Endometrial microvascular endothelial cells (primary cell): ENCODE measurements around the gene C16orf74. TPM values are rescaled to one million over a fixed set of nuclear protein-coding genes. Genes with fewer than 3 reads are reported as not detected.

Experiments
- in situ Hi-C: cut with HindIII; loops from 2 replicates; pipeline ENCODE4 v1.10.0; 2017; ENCODE audit warnings: low sequenced_read_pairs, low pct_unique_long_range_greater_than_20kb; ENCODE audit errors: inconsistent ontology term
- total RNA-seq: library from RNA; depleted of rRNA; stranded (reverse); fragments of >200 nt; gene quantifications from one replicate; pipeline ENCODE4 v1.2.3, GENCODE V29; 2015; ENCODE audit errors: inconsistent ontology term

The C16orf74 gene
- total RNA-seq, 1 donor from 2014 or later, result 92.9 TPM

DNA sequence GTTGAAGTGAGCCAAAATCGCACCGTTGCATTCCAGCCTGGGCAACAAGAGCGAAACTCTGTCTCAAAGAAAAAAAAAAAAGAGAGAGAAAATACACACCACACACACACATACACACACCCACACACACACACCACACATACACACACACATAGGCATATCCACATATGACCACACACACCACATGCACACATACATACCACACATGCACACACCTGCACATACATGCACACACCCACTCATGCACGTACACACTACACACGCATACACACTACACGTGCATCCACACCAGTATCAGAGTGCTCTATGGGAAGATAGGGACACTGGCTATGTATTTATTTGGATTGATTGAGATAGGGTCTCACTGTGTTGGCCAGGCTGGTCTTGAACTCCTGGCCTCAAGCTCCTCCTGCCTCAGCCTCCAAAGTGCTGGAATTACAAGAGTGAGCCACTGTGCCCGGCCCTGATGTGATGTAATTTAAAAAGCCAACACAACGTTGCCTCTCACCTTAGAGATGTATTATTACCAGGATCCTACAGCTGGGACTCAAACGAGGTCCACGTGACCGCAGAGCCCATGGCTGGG lies 44.4 kb downstream of the C16orf74 start:
- in situ Hi-C loops, result no loop called here

DNA sequence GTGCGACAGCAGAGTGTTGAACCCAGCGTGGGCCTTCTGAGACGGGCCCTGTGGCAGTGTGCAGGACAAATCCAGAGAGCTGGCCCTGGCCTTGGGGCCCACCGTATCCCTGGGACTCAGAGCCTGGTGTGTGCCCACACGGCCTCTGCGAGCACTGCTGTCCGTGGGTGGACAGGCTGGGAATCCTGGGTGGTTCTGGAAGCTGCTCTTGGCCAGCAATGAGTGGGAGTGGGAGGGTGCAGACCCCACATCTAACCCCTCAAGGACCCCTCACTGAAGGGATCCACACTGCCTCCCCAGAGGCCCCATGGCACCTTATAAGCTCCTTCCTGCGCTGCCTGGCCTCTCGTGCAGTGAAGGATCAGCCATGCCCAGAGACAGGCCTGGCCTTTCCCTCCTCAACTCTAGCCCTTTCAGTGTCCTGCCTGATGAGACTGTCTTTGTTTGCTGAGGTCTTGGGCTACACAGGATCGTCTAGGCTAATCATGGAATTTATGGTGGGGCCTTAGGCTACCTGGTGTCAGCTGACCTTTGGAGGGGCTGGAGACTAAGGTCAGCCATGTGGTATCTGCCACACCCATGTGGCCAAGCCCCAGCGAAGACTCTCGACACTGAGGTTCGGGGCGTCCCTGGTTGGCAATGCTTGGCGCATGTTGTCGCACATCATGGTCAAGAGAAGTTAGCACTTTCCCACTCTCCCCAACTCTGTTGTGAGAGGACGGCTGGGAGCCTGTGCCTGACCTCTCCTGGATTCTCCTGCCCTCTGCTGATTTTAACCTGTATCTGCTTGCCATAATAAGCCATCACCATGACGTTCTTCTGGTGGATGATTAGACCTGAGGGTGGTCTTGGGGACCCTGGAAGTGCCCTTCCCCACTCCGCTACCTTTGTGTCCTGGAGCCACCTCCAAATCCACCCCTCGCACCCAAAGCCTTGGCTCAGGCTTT lies 45.7 kb downstream of the C16orf74 start:
- in situ Hi-C loops, result no loop called here

DNA sequence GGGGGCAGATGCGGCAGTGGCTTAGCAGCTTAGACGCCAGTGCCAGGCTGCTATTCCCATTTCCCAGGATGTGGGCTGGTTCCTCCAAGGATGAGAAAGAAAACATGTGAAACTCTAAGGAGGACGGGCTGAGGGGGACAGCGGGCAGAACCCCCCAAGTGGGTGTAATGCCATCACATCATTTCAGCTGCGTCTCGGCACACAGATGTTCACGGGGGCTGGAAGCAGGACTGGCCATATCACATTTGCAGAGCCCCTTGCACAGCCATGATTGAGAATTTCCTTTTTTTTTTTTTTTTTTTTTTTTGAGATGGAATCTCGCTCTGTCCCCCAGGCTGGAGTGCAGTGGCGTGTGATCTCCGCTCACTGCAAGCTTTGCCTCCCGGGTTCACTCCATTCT lies 46.9 kb downstream of the C16orf74 start:
- in situ Hi-C loops, result no loop called here

DNA sequence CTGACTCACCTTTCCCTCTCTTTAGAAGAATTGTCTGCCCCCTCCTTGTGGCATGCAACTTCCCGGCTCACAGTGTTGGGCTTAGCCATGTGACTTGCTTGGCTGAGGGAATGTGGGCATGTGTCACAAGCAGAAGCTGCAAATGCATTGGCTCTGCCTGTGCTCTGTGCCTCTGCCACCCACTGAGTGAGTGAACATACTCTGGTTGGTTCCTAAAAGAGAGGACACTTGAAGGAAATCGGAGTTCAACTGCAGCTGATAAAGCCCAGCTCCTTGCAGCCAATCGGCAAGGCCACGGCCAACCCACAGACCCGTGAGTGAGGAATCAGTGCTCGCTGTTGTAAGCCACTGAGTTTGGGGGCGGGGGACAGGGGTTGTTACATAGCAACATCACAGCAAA lies 51.3 kb downstream of the C16orf74 start:
- in situ Hi-C loops, result no loop called here

DNA sequence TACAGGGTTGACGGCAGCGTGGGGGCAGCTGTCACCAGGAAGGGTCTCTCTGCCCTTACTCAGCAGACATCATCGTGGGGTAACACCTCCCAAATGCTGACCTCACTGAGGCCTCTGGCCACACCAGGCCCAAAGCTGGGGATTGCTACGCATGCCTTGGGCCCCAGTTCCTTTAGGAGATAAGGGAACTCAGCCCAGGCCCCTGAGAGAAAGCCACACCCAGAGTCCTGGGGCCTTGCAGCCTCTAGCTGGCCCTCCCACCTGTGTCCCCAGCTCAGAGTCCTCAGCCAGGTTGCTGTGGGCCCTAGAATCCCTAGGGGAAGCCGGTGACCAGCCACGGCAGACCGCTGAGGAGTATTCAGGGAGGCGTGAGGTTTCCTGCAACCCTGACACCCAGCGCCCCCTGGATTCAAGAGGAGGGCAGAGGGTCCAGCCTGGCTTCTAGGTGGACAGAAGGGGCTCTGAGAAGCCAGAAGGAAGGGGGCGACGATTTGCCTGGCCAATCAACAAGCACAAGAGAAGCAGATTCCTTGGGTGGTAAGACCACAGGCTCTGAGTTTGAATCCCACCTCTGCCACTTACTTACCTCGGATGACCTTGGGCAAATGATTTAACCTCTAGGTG lies 51.8 kb downstream of the C16orf74 start:
- in situ Hi-C loops, result no loop called here

DNA sequence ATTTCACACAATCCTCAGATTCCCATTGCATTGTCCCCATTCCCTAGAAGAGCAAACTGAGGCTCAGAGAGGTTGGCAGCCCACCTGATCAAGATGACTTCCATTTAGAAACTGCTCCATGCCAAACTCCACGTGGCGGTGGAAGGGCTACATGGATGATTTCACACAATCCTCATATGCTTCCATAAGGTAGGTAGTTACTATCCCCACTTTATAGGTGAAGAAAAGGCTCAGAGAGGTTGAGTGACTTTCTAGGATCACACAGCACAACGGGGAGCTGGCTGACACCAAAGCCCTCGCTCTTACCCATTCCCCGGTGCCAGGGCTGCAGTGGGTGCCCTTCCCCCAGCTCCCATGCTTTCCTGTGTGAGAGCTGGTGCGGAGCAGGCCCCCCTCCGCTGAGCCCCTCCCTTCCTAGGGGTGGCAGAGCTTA lies 52.4 kb downstream of the C16orf74 start:
- in situ Hi-C loops, result no loop called here

DNA sequence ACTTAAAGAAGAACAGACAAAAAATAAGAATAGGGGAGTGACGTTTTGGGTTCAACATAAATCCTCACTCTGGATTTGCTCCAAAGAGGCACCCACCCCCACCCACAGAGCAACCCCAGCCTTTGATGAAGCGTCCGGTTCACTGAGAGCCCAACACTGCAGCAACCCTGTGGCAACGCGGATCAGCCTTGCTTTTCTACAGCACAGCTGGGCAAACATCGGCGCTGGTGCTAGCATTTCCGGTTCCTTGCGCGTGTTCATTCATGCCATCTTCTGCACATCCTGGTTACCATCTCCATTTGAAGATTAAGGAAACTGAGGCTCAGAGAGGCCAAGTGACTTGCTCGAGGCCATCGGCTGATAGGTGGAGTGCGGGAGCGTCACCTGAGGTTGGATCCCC lies 53.5 kb downstream of the C16orf74 start:
- in situ Hi-C loops, result no loop called here

DNA sequence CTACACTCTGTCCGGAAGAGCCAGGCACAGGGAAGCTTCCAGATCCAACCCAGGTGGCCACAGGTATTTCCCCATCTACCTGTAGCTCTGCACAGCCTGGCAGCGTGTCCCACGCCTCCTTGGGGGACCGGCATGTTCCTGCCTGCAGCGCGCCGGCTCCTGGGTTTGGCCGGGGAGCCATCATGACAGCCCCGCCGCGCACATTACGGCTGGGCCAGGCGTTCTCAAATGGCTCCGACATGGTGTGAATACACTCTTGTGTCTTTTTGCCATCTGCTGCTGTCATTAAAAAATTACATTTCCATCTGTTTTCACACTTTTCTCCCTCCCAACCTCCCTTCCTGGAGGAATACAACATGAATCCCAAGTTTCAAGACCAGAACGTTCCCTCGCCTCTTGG lies 54.1 kb downstream of the C16orf74 start:
- in situ Hi-C loops, result no loop called here

DNA sequence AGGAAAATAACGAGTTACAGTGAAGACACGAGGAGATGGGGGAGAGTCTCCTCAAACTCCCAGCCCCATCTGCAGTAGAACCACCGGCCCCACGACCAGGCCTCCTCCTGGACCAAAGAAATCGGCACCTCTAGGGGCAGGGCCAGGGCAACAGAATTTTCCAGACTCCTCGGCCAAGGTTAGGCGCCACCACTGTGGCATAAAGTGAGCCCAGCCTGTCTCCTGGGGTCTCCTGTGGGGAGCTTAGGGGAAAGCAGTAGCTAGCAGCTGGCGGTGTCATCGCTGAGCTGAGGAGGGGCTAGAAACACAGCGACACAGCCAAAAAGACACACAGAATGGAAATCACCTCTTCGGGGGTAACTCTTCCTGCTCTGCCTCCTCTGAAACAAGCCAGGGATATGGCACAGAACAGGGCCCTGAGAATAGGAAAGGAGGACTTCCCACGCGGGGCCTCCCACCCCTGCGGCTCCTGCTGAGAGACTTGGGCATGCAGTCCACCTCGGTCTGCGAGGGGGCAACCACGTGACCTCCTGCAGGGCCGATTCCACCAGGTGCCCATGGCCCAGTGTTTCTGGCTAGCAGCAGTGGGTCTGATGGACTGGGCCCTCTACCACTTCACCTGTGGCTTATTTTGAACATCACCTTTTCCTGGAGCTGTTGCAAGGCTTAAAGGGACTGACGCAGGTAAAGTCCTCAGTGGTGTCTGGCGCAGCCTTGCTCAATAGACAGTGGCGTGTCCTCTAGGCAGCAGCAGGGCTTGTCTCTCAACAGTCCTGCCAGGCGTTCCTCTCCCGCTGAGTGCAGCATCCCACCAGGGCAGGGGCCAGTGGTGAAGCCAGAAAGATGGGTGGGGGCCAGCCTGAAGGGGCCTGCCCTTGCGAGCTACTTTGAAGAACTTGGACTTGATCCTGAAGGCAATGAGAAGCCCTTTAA lies 55.4 kb downstream of the C16orf74 start:
- in situ Hi-C loops, result no loop called here

DNA sequence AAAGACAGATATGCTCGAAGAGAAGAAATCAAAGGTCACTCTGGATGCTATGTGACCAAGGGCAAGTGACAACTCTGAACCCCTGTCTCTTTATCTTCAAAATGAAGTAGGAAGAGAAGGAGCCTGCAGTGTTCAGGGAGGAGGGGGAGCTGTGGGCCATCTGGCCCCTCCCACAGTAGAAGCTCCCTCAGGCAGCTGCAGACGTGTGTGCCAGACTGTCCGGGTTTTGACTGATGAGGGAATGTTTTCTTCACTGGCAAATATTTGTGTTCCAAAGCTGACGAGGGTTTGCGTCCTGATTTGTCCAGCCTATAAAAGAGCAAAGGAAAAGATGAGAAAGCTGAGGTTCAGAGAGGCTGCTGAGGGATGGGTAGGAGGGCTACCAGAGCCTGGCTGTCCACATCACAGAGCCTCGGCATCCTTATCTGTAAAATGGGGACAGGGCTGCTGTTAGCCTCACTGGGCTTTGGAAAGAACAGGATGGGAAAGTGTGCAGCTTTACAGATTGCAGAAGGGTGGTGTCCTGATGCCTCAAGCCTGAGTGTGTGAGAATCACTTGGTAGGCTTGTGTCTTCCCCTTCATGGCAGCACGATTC lies 60.3 kb downstream of the C16orf74 start:
- in situ Hi-C loops, result no loop called here

DNA sequence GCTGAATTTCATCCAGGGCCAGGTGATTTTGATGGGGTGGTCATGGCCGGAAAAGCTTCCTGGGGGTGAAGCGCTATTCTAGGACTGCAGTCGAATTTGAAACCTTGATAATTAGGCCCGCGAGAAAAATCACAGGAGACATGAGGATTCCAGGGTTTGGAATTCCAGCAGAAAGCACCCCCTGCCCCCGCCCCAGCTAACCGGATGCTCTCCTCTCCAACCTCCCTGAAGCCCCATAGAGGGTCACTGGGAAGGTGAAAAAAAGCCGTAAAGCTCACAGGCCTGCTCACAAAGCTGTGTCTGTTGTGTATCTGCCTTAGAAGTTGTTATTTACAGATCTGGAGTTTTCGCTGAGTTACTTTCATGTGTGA lies 61.0 kb downstream of the C16orf74 start:
- in situ Hi-C loops, result no loop called here

DNA sequence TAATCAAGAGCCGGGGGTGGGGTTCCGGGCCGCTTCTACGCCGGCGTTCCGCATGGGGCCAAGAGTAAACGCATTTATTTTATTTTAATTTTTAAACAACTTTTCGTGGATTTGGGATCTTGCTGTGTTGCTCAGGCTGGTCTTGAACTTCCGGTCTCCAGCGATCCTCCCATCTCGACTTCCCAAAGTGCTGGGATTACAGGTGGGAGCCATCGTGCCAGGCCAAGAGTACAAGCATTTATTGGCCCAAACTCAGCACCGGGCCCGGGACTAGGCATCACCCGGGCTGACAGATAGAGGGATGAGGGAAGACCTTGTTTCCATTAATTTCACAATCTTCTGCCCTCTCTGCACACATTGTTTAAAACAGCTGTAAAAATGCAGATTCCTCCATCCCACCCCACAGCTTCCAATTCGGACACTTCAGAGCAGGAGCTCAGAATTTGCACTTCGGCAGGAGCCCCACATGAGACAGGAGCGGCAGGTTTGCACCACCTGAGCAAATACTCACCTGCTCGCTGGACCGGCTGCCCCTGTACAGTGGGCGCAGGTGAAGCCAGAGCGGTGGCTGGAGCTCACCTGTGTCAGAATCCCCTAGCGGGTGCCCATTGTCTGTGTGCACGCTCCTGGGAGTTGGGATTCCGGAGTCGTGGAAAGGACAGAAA lies 61.5 kb downstream of the C16orf74 start:
- in situ Hi-C loops, result no loop called here

DNA sequence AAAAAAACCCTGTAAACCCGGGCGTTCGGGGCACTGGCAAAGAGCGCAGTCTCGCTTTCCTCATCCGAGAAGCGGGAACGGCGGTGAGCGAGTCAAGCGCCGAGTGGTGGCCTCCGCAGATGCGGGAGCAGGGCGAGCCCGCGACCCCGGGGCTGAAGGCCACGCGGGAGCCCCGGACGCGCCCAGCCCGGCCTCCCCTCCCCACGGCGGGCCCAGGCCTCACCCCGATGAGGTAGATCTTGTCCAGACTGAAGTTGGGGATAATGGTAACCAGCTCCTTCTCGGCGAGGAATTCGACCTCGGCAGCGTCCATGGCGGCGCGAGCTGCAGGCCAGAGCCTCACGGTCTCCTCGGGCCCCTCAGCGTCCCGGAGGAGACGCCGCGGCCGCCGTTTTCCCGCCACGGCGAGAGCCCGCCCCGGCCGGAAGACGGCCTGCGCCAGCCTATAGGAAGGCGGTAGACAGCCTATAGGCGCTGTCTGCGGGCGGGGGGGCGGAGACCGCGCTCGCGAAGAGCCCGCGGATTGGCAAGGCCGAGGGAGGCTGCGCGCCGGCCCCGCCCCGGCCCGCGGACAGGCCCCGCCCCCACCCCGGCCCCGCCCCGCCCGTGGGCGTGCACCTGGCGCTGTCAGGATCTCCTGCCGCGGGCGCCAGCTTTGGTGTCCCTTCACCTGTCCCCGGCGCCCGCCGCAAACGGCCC lies 62.2 kb downstream of the C16orf74 start, which contains the start of gene GINS2:
Gene GINS2 (minus strand): TSS at position 369 of the 699 bp plus-strand sequence. CDS start 56 bp downstream, at position 313.
- in situ Hi-C loops, result no loop called here

DNA sequence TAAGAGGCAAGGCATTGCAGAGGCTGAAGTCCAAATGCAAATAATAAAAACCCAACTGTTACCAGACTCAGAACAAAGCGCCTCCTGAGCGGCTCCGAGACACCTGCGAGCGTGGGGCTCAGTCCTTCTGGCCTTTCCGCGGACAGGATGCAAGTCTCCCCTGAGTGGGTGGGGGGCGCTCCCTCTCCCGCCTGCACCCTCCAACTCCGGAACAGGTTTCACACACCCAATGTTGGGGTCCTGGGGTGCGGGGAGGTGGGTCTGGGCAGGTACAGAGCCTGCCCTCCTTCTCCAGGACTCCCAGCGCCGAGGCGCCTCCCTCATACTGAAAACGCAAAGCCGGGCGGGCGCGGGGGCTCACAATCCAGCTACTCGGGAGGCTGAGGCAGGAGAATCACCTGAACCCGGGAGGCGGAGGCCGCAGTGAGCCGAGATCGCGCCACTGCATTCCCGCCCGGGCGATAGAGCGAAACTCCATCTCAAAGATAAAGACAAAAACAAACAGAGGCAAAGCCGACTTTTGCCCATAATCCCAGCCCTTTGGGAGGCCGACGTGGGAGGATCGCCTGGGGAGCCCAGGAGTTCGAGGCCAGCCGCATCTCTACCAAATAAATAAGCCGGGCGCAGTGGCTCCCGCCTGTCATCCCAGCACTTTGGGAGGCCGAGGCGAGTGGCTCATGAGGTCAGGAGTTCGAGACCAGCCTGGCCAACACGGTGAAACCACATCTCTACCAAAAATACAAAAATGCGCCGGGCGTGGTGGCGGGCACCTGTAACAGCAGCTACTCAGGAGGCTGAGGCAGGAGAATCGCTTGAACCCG lies 63.0 kb downstream of the C16orf74 start:
- in situ Hi-C loops, result no loop called here

DNA sequence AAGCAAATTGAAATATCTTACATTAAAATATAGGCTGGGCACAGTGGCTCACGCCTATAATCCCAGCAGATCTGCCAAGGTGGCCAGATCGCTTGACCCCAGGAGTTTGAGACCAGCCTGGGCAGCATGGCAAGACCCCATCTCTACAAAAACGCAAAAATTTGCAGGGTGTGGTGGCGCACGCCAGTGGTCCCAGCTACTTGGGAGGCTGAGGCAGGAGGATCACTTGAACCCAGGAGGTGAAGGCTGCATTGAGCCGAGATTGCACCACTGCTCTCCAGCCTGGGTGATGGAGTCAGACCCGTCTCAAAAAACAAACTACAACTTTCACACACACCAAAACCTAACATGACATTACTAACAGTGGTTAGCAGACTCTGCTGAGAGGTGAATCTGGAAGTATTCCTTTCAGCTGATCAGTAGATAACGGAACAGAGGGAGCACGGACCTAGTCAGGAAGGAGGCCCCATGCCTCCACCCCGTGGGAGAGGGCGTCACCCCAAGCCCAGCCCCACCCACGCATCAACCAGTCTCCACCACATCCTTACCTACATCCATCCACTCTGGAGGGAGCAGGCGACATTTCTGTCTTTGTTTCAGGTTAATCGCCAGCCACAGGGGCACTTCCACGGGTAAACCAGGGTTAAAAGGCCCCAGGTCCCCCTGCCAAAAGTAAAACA lies 63.8 kb downstream of the C16orf74 start:
- in situ Hi-C loops, result no loop called here

DNA sequence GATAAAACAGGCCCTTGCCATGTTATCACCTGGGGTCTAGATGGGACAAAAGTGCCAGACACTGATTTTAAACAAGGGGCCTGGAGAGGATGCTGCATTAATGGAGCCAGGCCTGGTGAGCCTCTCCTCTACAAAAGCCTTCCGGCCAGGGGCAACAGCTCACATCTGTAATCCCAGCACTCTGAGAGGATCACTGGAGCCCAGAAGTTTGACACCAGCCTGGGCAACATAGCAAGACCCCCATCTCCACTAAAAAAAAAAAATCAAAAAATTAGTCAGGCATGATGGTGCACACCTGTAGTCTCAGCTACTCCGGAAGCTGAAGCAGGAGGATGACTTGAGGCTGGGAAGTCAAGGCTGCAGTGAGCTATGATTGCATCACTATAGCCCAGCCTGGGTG lies 65.6 kb downstream of the C16orf74 start:
- in situ Hi-C loops, result no loop called here
